ENCODE data around the gene CHAT.

DNA sequence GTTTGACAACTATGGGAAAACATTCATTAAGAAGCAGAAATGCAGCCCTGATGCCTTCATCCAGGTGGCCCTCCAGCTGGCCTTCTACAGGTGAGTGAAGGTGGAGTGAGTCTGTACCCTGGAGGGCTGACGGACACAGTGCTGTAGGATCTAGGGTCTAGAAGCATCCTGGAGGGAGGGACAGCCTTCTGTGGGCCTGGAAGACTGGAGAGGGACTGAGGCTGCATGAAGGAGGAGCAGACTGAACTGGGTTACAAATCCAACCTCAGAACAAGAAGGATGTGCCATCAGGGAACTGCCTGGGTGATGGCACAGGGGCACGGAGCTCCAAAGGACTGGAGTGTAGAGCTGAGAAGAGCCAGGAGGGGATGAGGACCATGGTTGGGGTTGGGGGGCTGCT is 38.1 kb downstream of the CHAT start:
- TF ChIP-seq SUZ12 (IDR thresholded peaks at IDR 0.05; ENCODE audit: extremely low read depth, insufficient read depth, insufficient read length) (no peak), YY1 (IDR thresholded peaks at IDR 0.05; ENCODE audit: insufficient read depth, insufficient read length) (no peak)
